GM12878 (cell line): ENCODE results near the gene CELSR1.

ENCODE experiments used
- CTCF ChIP-seq, 3 experiments: IDR thresholded peaks in 2 of 3; conservative IDR thresholded peaks in 1 of 3; 2 replicates each; pipeline ENCODE4 v1.5.1; 2011; ENCODE audit warnings: low read depth in 3 of 3, low read length in 3 of 3, mild to moderate bottlenecking in 3 of 3, control low read depth in 2 of 3, moderate library complexity in 2 of 3, inconsistent platforms in 1 of 3, mixed read lengths in 1 of 3; ENCODE audit not compliant: control insufficient read depth in 2 of 3, insufficient read depth in 1 of 3; ENCODE audit errors: extremely low read depth in 1 of 3
- LARP7 ChIP-seq: fragments of 450-650 bp; IDR thresholded peaks from 2 replicates; pipeline ENCODE4 v1.6.1; 2017; ENCODE audit warnings: mild to moderate bottlenecking
- POLR2A ChIP-seq: IDR thresholded peaks from 2 replicates; pipeline ENCODE4 v1.6.1; 2011; ENCODE audit warnings: low read depth, mild to moderate bottlenecking, low read length

- TF ChIP-seq LARP7: no peak
- TF ChIP-seq POLR2A: no peak
- TF ChIP-seq CTCF (IDR thresholded peaks at IDR 0.05 in 2 of 3, conservative IDR thresholded peaks at IDR 0.05 in 1 of 3; ENCODE audit: control insufficient read depth in 2 of 3, extremely low read depth in 1 of 3, insufficient read depth in 1 of 3, low read depth in 3 of 3, low read length in 3 of 3): no peak
Observed at GRCh38 chr22:46376111-46376510, 161.3 kb downstream of the CELSR1 start.
